GM12874 (cell line): ENCODE data around the gene FRMD1.

Experiments used
- TF ChIP-seq, protein P1 (sequence below): IDR thresholded peaks from 2 replicates; pipeline ENCODE4 v1.5.1; 2011; ENCODE audit warnings: low read depth, mild to moderate bottlenecking, control low read depth, low read length, moderate library complexity; ENCODE audit not compliant: insufficient read depth

The FRMD1 gene

DNA sequence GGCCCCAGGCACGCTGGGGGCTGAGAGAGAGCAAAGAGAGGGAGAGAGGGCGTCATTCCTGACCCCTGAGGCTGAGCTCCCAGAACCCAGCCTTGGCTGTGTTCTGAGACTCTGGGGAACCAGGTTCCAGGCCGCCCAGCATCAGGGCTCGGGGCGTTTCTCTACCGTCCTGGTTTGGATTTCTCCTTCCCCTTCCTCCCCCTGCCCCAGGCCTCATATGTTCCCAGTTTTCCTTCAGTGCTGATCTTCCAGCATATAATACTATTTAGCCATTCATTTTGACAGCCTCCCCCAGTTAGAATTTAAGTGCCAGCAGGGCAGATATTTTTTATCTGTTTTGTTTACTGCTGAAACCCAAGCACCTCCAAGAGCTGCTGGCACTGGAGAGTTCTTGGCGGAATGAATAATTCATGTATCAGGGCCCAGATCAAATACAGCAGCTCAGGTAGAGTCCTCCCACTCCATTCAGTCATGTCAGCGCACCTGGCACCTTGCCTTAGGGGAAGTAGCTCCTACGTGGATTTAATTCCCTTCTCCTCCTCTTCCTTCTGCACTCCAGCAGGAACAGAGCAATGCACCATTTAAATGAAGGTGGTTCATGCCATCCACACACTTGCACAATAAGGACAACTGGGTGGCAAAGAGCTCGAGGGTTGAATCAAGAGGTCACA lies 23.4 kb upstream of the FRMD1 start:
- TF ChIP-seq, protein P1, sequence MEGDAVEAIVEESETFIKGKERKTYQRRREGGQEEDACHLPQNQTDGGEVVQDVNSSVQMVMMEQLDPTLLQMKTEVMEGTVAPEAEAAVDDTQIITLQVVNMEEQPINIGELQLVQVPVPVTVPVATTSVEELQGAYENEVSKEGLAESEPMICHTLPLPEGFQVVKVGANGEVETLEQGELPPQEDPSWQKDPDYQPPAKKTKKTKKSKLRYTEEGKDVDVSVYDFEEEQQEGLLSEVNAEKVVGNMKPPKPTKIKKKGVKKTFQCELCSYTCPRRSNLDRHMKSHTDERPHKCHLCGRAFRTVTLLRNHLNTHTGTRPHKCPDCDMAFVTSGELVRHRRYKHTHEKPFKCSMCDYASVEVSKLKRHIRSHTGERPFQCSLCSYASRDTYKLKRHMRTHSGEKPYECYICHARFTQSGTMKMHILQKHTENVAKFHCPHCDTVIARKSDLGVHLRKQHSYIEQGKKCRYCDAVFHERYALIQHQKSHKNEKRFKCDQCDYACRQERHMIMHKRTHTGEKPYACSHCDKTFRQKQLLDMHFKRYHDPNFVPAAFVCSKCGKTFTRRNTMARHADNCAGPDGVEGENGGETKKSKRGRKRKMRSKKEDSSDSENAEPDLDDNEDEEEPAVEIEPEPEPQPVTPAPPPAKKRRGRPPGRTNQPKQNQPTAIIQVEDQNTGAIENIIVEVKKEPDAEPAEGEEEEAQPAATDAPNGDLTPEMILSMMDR: no peak

DNA sequence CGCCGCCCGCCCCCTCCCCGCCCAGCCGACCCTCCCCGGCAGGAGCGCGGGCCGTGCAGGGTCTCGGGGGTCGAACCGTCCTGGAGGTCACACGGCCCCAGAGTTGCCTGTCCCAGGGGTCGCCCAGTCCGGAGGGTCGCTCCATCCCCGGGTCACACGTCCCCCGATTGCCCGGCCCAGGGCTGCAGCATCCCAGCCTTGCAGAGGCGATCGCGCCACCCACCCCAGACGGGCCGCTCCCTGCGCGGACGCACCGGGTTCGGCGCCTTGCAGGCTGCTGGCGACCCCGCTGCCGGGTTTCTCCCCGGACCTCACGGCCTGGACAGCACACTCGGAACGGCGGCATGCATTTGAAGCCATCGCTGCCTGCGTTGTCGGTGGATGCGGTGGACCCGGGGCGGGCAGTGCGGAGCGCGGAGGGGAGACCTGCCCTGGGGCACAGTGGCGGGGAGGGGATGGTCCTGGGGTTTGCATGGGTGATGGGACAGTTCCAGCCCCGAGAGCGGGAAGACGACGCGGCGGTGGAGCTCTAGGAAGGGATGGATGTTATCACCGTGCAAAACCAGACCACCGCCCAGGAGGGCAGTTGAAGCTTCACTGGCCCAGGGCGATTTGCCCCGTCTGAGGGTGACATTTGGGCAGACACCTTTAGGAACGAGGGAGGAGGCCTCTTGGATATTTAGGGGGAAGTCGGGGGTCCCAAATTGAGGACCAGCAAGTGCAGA lies 22.7 kb upstream of the FRMD1 start:
- TF ChIP-seq, protein P1: no peak

DNA sequence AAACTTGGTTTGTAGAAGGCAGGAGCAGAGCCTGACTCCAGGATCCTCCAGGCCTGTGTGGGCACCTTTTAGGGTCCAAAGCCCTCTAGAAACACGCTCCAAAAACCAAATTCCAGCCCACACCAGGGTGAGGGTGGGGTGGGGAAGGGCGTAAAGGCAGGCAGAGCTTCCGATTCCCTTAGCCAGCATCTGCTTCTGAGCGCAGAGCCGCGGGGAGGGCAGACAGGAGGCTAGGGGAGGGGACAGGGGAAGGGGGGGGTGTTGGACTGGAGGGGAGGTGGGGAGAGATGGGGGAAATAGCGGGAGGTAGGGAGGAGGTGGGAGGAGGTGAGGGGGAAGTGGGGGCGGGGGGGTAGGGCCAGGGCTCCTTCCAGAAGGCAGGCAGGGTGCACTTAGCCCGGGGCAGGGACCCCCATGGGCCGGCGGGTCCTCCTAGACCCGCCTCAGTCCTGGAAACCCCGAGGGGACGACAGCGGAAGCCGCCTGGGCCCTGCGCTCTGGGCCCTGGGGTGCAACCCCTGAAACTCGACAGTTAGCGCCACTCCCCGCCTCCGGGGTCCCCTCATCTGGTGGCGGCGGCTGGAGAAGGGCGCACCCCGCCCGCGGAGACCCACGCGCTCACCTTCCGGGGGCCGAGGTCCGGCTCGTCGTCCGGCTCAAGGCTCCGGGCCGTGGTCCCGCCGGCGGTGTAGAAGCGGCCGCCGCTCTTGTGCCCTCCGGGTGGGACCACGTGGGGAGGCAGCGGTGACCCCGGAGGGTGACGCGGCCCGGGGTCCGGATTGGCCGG lies 22.0 kb upstream of the FRMD1 start:
- TF ChIP-seq, protein P1: no peak

DNA sequence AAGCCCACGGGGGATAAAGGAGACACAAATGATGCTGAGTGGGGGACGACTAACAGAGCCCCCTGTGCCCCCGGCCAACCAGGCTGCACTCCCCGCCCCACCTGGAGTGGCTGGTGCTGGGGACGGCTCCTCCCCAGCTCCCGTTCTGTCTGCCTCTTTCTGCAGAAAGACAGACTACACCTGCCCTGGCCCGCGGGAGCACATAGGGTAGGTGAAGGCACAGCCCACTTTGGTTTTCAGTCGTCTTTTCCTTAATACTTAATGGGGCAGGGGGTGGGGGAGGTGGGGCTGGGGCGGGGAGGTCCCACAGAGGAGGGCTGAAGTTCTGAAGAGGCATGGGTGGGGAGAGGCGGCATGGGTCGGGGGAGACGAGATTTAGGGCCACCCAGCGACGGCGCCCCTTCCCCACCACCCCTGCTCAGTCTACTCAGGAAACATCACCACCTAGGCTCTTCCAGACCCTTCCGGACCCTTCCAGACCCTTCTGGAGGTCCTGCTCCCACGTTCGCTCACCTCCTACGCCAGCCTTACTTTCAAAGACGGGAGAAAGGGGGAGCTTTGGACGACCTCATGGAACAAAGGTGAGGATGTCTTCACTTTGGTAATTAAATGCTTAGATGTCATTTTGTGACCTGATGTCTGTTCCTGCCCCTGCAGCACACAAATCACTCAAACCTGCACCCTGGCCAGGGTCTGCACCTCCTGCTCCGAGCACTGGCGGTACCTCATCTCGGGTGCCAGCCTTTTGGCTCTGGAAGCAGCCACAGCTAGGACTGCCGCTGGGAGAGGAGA lies 21.2 kb upstream of the FRMD1 start:
- TF ChIP-seq, protein P1: no peak

DNA sequence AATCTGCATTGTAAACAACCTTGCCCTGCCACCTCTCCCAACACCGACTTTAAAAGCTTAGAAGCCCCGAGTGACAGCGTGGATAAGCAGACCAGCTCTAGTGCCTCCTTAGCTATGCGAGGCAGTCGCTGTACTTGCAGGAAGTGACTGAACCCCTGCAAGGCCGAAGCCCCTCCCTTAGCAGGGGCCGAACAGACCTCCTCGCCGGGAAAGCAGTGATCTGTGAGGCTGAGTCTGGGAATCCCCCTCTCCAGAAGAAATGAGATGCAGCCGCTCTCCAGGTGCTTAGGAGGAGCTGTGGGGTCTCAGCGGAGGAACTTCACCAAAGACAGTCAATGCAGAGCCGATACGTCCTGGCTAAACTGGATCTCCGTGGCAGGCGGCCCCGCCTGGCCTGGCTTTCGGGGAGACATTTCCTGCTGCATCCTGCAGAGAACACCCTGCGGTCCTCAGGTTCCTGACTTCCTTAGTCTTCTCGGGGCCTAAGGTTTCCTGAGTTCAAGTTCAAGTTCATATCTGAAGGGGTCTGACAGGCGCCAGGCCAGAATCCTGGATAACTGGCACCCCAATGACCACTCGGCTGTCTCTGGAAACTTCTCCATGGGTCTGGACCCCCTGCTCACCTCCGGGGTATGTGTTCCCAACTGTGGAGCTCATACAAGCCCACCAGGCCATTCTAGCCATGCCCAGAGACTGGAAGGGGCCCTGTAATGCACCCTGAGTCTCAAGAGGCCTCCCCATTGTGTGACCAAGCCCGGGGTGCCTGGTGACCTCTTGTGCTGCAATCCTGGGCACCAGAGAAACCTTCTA lies 20.4 kb upstream of the FRMD1 start:
- TF ChIP-seq, protein P1: no peak

DNA sequence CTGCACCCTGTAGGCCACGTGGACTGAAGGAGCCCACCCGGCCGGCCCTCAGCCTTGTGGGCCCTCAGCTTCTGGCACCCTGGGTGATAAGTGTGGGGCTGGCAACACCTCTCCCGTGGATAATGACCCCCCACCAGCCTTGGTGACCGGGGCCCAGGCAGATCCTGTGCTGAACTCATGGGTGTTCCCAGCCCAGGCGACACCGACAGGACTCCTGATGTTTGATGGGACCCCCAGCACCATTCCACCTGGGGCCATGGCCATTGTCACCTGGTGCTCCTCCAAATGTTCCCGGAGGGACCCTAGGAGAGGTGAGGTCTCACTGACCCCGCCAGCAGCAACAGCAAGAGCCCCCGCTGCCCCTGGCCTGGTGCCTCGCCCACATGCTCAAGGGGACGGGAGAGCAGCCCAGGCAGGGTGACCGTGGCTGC lies 19.4 kb upstream of the FRMD1 start:
- TF ChIP-seq, protein P1: no peak
